ENCODE measurements around the gene SHLD2.

GRCh38 chr10:87054373-87055295, 40.4 kb upstream of the SHLD2 start:
- TF ChIP-seq, protein P1, sequence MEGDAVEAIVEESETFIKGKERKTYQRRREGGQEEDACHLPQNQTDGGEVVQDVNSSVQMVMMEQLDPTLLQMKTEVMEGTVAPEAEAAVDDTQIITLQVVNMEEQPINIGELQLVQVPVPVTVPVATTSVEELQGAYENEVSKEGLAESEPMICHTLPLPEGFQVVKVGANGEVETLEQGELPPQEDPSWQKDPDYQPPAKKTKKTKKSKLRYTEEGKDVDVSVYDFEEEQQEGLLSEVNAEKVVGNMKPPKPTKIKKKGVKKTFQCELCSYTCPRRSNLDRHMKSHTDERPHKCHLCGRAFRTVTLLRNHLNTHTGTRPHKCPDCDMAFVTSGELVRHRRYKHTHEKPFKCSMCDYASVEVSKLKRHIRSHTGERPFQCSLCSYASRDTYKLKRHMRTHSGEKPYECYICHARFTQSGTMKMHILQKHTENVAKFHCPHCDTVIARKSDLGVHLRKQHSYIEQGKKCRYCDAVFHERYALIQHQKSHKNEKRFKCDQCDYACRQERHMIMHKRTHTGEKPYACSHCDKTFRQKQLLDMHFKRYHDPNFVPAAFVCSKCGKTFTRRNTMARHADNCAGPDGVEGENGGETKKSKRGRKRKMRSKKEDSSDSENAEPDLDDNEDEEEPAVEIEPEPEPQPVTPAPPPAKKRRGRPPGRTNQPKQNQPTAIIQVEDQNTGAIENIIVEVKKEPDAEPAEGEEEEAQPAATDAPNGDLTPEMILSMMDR (conservative IDR thresholded peaks at IDR 0.05; ENCODE audit: low read depth, low read length) = peak; percentile 46
- TF ChIP-seq POLR2A (IDR thresholded peaks at IDR 0.05; ENCODE audit: low read depth, low read length) = no peak
- no peak for TF ChIP-seq CHD1 (IDR thresholded peaks at IDR 0.05; ENCODE audit: low read depth, low read length)
- TF ChIP-seq MXI1 (IDR thresholded peaks at IDR 0.05; ENCODE audit: borderline replicate concordance, low read depth, low read length) = no peak
- no peak for TF ChIP-seq ELK1 (IDR thresholded peaks at IDR 0.05; ENCODE audit: borderline replicate concordance, low read depth, low read length)
- peak; percentile 81 for TF ChIP-seq MAFK (IDR thresholded peaks at IDR 0.05; ENCODE audit: low read depth, low read length)
- TF ChIP-seq SMC3 (IDR thresholded peaks at IDR 0.05; ENCODE audit: low read depth, low read length) = 0 out of 2 replicates have a peak, but pooled peaks have one; percentile 16
- TF ChIP-seq, protein P2, sequence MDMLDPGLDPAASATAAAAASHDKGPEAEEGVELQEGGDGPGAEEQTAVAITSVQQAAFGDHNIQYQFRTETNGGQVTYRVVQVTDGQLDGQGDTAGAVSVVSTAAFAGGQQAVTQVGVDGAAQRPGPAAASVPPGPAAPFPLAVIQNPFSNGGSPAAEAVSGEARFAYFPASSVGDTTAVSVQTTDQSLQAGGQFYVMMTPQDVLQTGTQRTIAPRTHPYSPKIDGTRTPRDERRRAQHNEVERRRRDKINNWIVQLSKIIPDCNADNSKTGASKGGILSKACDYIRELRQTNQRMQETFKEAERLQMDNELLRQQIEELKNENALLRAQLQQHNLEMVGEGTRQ (IDR thresholded peaks at IDR 0.05; ENCODE audit: low read depth, low read length) = no peak
- no peak for TF ChIP-seq RFX5 (IDR thresholded peaks at IDR 0.05; ENCODE audit: low read depth, low read length)
- peak; percentile 56 for TF ChIP-seq RAD21 (IDR thresholded peaks at IDR 0.05; ENCODE audit: low read length)
- no peak for TF ChIP-seq FOS (IDR thresholded peaks at IDR 0.05; ENCODE audit: low read depth, low read length)
- no peak for TF ChIP-seq NFE2L2 (IDR thresholded peaks at IDR 0.05; ENCODE audit: low read depth, low read length)
- TF ChIP-seq CEBPB (IDR thresholded peaks at IDR 0.05; ENCODE audit: low read depth, low read length) = peak; percentile 81
